Activated gamma-delta T cell (primary cell): ENCODE measurements around the gene ULBP2.
"Not testable (repeated sequence)": the region's sequence is repeated elsewhere in the genome, so short reads cannot be mapped to it uniquely, and the experiment has no call there.

Source experiments
- DNase-seq: peaks from one replicate; lab custom pipeline; 2025; lab: John Stamatoyannopoulos, UW

The ULBP2 gene

DNA sequence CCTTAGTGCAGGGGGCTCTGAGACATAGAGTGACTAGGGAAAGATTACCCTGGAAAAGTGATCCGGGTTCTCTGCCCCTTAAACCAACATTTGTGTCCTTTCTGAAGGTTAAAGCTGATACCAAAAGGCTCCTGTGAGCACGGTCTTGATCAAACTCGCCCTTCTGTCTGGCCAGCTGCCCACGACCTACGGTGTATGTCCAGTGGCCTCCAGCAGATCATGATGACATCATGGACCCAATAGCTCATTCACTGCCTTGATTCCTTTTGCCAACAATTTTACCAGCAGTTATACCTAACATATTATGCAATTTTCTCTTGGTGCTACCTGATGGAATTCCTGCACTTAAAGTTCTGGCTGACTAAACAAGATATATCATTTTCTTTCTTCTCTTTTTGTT lies 6.8 kb downstream of the ULBP2 start:
- no peak for DNase-seq

DNA sequence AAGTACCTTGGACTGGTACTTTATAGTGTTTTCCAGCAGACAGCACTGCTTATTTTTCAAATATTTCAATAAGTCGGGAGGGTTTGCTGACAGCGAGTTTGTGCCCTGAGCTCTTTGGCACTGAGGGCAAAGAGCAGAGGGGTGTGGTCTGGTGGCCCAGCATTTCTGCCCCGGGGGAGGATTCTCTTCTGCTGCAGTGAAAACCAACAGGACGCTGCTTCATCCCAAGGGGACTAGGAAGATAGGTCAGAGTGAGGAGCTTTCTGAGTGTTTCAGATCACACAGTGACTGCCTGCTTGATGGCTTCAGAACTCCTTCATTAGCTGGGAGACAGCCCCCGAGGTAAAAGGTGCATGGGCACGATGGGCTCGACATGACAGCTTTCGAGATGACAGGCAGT lies 8.6 kb downstream of the ULBP2 start:
- DNase-seq = no peak

DNA sequence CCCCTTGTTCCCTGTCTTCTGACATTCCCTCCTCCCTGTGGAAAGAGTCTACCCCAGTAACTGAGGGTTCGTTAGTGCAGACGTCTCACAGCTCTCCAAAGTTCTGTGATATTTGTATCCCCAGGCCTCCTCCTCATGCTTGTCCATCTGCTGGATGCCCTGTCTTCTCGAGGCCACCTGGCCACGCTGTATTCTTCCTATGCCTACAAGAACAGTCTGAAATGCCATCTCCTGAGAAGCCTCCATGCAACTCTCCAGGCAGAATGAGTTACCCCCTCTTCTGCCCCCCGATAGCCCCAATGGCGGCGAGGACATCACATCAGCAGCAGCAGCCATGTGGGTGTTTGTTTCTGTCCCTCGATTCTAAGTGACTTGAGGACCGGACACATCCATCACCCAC lies 9.3 kb downstream of the ULBP2 start:
- no peak for DNase-seq

DNA sequence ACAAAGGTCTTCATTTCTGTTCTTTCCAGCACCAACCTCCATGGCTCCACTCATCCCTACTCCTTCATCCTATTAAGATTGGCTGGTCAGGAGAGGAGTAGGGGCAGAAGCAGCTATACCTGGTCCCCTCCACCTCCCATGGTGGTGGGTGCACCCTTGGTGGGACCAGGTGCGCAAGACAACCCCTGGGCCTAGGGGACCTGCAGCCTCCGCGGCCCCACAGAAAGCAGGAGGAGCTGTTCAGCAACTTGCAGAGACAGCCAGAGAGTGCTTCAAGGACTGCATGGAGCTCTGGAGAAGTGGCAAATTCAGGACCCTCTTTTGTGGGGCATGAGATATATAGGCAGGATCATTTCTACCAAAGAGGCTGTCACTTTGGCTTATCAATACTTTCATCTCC lies 9.8 kb downstream of the ULBP2 start:
- no peak for DNase-seq

DNA sequence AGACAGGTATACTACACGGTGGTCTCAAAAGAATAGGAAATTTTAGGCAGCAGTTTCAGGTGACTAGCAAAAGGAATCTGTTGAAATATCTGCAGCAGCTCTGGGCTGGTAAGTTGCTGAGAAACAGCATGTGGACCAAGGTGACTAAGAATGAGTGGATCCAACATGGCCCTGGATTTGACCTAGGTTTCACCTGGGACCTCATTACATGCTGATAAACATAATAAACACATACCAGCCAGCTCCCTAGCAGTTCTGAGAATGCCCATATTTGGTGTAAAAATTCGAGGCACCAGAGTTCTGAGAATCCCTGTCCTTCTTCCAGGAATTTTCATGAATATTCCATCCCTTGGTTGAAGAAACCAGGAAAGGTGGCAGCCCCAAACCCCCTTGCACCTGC lies 11.6 kb downstream of the ULBP2 start:
- not testable (repeated sequence) for DNase-seq

DNA sequence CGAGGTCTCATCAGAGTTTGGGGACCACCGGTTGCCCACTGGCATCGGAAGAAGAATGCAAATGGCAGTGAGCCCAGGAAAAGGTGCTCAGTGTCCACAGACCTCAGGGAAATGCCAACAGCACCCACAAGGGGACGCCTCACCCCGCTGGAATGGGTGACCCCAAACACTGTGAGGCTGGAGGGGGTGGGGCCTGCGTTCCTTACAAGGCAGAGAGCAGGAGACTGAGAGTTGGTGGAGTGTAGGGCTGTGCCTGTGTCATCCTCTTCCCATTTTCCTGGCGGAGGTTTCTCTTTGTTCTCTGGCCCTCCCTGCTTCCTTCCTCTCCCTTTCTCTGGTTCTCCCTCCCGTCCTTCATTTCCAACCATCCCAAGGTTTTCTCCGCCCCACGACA lies 12.1 kb downstream of the ULBP2 start:
- DNase-seq = not testable (repeated sequence)

DNA sequence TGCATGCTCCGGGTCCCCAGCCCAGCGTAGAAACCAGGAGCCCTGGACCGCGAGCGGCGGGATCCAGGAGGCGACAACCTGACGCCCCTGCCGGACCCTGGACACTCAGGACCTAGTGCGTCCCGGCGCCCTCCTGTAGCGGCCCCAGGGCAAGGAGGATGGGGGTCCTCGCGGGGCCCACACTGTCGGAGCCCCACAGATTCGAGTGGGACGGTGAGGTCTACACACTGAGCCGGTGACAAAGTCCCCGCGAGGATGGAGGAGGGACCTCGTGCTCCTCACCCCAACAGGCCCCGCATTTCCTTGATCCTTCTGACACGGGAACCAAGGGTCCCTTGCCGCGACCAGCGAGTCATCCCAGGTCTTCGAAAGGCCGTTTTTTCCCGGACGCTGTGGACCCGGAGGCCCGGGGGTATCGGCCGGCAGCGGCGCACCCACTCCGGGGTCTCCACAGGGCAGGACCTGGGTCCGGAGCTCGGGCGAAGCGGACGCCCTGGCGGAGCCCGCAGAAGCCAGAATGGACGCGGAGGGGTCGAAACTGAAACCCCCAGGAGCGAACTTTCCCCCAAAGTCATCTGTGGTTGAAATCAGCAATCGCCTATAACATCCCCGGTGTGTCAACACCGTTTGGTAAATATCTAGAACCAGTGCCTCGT lies 12.6 kb downstream of the ULBP2 start:
- DNase-seq = not testable (repeated sequence)

DNA sequence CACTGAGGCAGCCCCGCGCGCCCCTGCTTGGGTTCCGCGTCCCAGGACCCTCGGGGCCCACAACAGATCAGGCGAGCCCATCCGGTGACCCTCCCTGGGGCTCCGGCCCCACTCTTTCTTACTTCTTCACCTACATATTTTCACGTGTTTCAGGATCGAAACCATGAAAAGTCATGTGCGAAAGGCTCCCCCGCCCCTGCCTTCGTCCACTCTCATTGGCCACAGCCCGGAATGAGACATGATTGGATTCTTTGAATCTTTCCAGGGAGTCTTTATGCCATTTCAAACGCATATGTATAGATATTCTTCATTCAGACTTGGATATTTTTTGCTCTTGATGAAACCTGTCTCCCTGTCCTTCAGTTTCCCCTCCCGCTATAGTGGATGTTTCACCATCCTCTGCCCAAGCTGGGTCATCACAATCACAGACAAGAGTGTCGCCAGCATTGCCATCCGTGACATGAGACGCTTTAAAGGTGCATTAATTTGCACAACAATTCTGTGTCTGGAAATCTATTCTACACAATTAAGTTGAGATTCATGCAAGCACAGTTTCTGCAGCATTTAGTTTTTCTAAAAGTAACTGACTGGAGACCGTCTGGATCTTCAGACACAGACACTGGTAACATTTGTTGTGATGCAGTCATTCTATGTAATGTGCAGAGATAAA lies 13.3 kb downstream of the ULBP2 start:
- DNase-seq = not testable (repeated sequence)

DNA sequence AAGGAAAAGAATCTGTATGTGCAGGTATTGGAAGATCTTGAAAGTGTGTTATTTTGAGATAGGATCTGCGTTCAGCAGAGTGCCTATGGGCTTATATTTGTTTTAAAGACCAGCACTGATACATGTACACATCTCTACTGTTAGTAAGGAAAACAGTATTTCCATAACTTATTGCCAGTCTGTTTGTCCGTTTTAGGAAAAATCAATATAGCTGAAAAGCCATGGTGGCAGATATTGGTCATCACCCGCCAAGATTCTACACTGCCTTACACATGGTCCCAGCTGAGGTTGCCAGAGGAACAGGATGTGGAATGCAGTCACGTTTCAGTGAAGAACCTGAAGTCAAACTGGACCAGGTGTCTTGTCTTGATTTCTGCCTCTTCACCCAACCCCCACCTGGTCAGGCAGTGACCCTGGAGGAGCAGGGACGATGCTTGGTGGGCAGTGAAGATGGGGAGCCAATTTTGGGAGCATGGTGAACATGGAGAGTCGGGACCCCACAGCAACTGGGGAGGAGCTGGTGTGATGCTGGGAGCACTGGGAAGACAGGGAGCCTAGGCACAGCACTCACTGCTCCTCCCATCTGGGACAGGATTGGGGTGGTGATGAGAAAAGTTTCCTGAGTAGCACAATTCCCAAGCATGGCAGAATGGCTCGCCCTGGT lies 14.0 kb downstream of the ULBP2 start:
- DNase-seq = not testable (repeated sequence)

DNA sequence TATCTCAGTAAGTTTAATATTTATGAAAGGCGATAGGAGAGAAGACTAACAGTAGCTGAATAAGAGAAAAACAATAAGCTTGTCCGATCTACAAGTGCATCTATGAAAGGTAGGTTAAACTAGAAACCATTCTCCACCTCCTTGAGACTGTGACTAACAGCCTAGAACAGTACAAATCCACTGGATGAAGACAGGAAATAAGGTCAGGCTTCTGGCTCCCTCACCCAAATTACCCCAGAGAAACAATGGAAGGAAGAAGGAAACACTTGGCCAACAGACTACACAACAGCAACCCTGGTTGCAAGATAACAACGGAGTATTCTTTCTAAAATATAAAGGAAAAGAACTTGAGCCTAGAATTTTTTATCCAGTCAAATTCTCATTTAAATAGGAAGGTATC lies 16.3 kb downstream of the ULBP2 start:
- DNase-seq = not testable (repeated sequence)

DNA sequence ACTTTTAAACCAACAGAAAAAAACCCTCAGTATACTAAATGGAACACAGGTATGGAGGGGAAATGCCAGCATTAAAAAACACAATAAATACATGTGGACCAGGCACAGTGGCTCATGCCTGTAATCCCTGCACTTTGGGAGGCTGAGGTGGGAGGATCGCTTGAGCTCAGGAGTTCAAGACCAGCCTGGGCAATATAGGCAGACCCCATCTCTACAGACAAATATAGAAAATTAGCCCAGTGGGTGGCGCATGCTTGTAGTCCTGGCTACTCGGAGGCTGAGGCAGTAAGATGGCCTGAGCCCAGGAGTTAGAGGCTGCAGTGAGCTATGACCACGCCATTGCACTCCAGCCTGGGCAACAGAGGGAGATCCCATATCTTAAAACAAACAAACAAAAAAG lies 18.0 kb downstream of the ULBP2 start:
- DNase-seq = not testable (repeated sequence)

DNA sequence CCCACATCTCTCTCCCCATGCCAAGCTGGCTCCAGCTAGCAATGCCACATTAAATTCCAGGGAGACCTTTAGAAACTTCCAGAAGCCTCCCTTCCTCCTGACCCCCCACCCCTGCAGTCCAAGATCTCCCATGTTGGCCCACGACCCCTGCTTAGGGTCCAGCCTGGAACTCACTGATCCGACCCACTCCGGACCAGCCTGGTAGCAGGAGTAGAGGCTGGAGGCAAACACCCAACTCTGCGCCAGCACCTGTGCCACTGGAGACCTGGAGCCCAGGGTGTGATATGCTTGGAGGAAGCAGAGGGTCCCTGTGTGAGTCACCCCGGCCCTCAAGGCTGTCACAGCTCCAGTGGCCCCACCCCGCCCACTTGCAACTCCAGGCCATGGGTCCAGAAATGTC lies 18.7 kb downstream of the ULBP2 start:
- DNase-seq = no peak

DNA sequence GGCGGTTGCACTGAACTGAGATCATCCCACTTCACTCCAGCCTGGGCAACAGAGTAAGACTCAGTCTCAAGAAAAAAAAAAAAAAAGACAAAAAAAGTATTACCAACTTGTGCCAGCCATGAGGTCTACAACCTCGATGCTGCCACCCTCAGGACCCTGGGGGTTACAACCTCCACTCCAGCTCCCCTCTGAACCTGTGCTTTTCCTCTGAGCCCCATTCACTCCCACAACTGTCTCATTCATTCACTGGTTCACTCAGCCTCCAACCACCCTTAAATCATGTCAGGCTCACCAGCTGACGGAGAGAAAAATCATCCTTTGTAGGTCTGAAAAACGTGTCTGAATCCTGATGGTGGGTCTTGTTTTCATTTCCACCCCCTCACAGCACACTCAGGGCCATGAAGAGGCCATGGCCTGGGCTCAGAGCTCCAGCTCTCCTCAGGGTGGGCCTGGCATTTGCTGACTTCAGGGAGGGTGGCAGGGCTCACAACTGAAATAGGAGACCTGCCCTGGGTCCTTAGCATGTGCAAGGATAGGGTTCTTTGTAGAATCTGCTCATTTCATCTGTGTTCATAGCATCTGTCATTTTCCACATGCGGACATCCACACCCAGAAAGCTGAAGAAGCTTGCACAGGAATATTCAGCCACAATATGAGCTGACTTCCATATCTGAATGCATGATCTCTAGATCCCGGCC lies 20.1 kb downstream of the ULBP2 start:
- DNase-seq = no peak

DNA sequence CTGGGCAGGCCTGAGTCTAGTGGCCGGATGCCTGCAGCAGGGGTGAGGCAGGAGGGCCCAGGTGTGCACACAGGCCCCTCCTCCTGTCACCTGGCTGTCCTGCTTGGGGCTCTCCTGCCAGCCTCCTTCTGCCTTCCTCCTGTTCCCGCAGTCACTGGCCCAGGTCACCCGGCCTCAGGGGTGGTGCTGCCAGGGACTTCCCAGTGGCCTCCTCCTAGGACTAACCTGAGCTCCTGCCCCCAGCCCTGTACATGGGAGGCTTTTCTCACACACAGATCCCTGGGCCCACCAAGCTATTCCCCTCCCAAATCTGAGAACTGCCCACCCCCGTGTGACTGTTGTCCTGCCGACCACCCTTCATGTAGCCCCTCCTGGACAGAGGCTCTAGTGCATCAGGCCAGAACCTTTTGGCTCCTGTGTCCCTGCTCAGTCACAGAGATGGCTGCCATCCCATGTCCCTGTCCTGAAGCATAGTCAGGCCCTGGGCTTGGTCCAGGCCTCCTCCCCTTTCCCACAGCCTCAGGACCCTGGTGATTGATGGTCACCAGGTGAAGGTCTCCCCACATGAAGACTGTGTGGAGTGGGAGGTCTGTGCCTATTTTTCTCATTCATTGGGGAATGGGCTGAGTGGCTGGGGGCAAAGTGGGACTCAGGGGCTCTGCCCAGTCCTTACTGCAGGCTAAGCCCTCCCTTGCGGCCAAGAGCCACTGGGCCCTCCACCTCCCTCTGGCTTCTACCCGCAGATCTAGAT lies 20.8 kb downstream of the ULBP2 start:
- no peak for DNase-seq

DNA sequence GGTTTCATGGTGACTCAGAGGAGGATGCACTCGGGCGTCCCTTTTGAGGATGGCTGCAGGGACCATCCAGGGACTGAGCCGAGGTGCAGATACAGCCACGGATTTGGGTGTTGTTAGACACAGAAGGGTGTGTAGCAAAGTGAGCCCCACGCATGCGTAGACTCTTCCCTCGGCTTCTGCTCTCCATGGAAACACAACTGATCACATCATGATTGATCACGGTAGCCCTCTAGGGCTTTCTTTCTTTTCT lies 21.3 kb downstream of the ULBP2 start:
- DNase-seq = no peak

DNA sequence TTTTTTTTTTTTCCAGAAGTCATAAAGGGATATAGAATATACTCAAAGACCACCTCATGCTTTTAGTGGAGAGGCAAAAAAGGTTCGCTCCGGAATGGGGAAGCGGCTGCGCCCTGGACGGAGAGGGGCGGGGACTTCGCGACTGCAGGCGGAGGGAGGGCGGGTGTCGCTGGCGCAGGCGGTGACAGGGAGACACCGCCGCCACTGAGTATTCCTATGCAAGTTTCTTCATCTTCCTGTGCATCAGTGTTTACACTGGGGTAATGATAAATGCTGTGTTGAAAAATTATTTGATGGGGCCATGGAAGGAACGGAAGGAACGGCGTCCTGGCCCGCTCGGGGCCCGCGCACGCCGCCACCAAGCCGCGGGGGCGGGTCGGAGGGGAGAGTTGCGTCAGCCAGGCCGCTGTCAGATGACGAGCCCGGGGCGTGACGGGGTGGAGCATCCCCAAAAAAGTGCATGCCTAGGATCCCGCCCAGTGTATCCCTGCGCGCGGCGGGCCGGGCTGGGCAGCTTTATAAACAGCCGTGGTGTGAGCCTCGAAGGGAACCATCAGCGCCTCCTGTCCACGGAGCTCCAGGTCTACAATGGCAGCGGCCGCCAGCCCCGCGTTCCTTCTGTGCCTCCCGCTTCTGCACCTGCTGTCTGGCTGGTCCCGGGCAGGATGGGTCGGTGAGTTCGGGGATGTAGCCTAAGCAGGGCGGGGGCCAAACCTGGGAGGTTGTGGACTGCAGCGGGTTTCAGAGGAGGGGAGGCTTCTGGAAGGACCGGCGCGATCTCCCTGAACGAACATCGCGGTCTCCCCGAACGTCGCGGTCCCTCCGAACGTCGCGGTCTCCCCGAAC lies 21.9 kb downstream of the ULBP2 start, which contains the start of gene ULBP1:
Gene ULBP1 (plus strand): TSS at position 482 of the 846 bp plus-strand sequence. CDS start 107 bp downstream, at position 589.
- peak; percentile 54 for DNase-seq

DNA sequence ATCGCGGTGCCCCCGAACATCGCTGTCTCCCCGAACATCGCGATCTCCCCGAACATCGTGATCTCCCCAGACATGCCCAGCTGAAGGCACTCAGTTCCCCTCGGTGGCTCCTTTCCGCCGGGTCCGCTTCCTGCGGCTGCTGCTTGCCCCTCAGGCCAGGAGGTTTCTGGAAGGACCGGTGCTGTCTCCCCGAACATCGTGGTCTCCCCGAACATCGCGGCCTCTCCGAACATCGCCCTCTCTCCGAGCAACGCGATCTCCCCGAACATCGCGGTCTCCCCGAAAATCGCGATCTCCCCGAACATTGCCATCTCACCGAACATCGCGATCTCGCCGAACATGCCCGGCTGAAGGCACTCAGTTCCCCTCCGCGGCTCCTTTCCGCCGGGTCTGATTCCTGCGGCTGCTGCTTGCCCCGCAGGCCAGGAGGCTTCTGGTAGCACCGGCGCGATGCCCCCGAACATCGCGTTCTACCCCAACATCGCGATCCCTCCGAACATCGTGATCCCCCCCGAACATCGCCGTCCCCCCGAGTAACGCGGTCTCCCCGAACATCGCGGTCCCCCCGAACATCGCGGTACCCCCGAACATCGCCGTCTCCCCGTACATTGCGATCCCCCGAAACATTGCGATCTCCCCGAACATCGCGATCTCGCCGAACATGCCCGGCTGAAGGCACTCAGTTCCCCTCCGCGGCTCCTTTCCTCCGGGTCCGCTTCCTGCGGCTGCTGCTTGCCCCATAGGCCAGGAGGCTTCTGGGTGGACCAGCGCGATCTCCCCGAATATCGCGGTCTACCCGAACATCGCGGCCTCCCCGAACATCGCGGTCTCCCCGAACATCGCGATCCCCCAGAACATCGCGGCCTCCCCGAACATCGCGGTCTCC lies 22.7 kb downstream of the ULBP2 start:
- no peak for DNase-seq

DNA sequence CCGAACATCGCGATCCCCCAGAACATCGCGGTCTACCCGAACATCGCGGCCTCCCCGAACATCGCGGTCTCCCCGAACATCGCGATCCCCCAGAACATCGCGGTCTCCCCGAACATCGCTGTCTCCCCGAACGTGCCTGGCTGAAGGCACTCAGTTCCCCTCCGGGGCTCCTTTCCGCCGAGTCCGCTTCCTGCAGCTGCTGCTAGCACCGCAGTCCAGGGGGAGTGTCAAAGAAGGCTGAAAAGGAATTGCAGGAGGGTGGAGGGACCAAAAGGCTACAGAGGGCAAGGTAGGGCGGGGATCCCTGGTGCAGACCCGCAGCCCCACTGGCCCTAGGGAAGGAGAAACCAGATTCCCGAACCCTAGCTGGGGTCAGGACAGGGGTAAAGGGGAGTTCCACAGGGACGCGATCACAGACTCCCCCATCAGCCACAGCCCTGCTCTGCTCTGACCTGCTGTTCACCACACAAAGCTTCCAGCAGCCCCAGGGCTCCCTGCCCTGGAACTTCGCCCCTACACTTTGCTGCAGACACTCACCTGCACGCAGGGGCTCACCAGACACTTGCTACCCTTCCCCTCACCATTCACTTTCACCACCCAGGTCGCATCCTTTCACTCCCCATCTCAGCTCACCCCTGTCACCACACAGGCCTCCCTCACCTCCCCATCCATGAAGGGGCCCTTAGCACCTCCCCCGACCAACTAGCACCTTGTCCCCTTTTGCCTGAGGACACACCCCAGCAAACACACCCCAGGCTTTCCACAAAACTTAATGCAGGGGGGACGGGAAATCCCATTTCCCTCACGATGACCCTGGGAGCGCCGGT lies 23.6 kb downstream of the ULBP2 start:
- DNase-seq = no peak

DNA sequence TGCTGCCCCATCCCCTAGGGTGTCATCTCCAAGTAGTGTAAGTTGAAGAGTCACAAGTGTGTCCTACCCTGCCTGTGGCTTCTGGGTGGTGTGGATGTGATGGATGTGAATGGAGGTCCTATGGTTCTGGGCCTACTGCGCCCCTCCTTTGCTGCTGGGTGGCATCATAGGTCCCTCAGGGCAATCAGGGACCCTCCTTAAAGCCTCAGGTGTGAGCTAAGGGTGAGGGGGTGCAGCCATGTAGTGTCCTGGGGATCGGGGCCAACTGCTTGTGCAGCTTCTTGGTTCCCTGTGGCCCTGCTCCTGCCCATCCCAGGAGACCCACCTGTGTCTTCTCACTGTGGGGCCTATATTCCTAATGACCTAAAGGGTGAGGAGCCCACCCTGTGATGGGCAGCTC lies 24.5 kb downstream of the ULBP2 start:
- DNase-seq = not testable (repeated sequence)
